Neural progenitor cell (in vitro differentiated cells): ENCODE measurements around the gene FN3KRP. TPM values are rescaled to one million over a fixed set of nuclear protein-coding genes. Genes with fewer than 3 reads are reported as not detected.
A peak's percentile ranks its signal among the peaks of the same experiment; 100 is the strongest.

Experiments
- DNase-seq: peaks from one replicate; pipeline ENCODE4 v3.0.0-alpha.2; 2016; ENCODE audit warnings: low spot score
- H2AFZ ChIP-seq: fragments of 200-600 bp; sonication (generic); replicated peaks from 2 replicates; pipeline ENCODE4 v1.6.1; 2016; ENCODE audit warnings: antibody characterized with exemption
- H3F3A ChIP-seq: fragments of 200-600 bp; sonication (generic); 2 replicates; pipeline ENCODE4 v1.6.1; 2016; ENCODE audit warnings: antibody characterized with exemption, low read depth
- H3K27ac ChIP-seq: fragments of 200-600 bp; sonication (generic); 2 replicates; pipeline ENCODE4 v1.5.1; 2016; ENCODE audit warnings: mild to moderate bottlenecking
- H3K27me3 ChIP-seq: fragments of 200-600 bp; sonication (generic); 2 replicates; pipeline ENCODE4 v1.6.1; 2016; ENCODE audit warnings: mild to moderate bottlenecking, moderate library complexity
- H3K36me3 ChIP-seq: fragments of 200-600 bp; sonication (generic); 2 replicates; pipeline ENCODE4 v1.5.1; 2016
- H3K4me1 ChIP-seq: fragments of 200-600 bp; sonication (generic); 2 replicates; pipeline ENCODE4 v1.6.1; 2016; ENCODE audit warnings: mixed run types
- H3K4me2 ChIP-seq: fragments of 200-600 bp; sonication (generic); 2 replicates; pipeline ENCODE4 v1.6.1; 2016
- H3K4me3 ChIP-seq: fragments of 200-600 bp; sonication (generic); 2 replicates; pipeline ENCODE4 v1.5.1; 2016
- H3K79me2 ChIP-seq: fragments of 200-600 bp; sonication (generic); 2 replicates; pipeline ENCODE4 v1.6.1; 2016; ENCODE audit warnings: low read depth
- H3K9ac ChIP-seq: fragments of 200-600 bp; sonication (generic); 2 replicates; pipeline ENCODE4 v1.6.1; 2016
- H3K9me3 ChIP-seq: fragments of 200-600 bp; sonication (generic); 2 replicates; pipeline ENCODE4 v1.5.1; 2016; ENCODE audit warnings: low read depth
- H4K20me1 ChIP-seq: fragments of 200-600 bp; sonication (generic); 2 replicates; pipeline ENCODE4 v1.6.1; 2016; ENCODE audit warnings: low read depth
- H3K27ac Mint-ChIP-seq: 3 replicates; pipeline ENCODE4 v1.8.0; 2021; ENCODE audit warnings: mixed read lengths
- H3K27me3 Mint-ChIP-seq: 2 replicates; pipeline ENCODE4 v1.8.0; 2022; ENCODE audit warnings: low read depth, mild to moderate bottlenecking, inconsistent platforms, moderate library complexity, mixed read lengths; ENCODE audit not compliant: insufficient read depth
- H3K36me3 Mint-ChIP-seq: 3 replicates; pipeline ENCODE4 v1.8.0; 2021; ENCODE audit warnings: mixed read lengths
- H3K4me1 Mint-ChIP-seq: 3 replicates; pipeline ENCODE4 v1.8.0; 2021; ENCODE audit warnings: mixed read lengths
- H3K4me3 Mint-ChIP-seq: 3 replicates; pipeline ENCODE4 v1.8.0; 2021; ENCODE audit warnings: mild to moderate bottlenecking, moderate library complexity, mixed read lengths
- H3K9me3 Mint-ChIP-seq: 3 replicates; pipeline ENCODE4 v1.8.0; 2020; ENCODE audit warnings: mixed read lengths
- CTCF ChIP-seq: fragments of 200-600 bp; sonication (generic); IDR thresholded peaks from 2 replicates; pipeline ENCODE4 v1.5.1; 2017; ENCODE audit warnings: antibody characterized with exemption, mild to moderate bottlenecking
- EZH2 ChIP-seq: fragments of 200-600 bp; sonication (generic); IDR thresholded peaks from 2 replicates; pipeline ENCODE4 v1.6.1; 2017; ENCODE audit warnings: antibody characterized with exemption, mild to moderate bottlenecking, moderate library complexity
- EZH2phosphoT487 ChIP-seq: fragments of 200-600 bp; sonication (generic); IDR thresholded peaks from 2 replicates; pipeline ENCODE4 v1.6.1; 2017; ENCODE audit warnings: antibody characterized with exemption
- total RNA-seq: library from RNA; depleted of rRNA; stranded (reverse); fragments of >200 nt; gene quantifications from 2 replicates; pipeline ENCODE4 v1.2.3, GENCODE V29; 2015; ENCODE audit warnings: low replicate concordance

Gene FN3KRP
- total RNA-seq, 1 donor from 2014 or later = 19.2 TPM

GRCh38 chr17:82718986-82719685 is 2.6 kb downstream of the FN3KRP start:
- H3K4me2 ChIP-seq = no peak overlapping the region
- Mint-ChIP-seq H3K27me3 (peaks cover 2% of the 10 kb centered on the region), H3K36me3 (peaks cover 24% of the 10 kb centered on the region), H3K9me3 (no peaks in the 10 kb centered on the region), H3K4me1 (peaks cover 16% of the 10 kb centered on the region), H3K4me3 (peak overlapping the region; percentile 78), H3K27ac (no peak overlapping the region)
- TF ChIP-seq EZH2phosphoT487 (no peak), CTCF (no peak), EZH2 (no peak)
- H3K79me2 ChIP-seq = peaks cover 15% of the 10 kb centered on the region
- no peak overlapping the region for H3K4me3 ChIP-seq
- H4K20me1 ChIP-seq = peaks cover 11% of the 10 kb centered on the region
- H3K36me3 ChIP-seq = no peaks in the 10 kb centered on the region
- no peaks in the 10 kb centered on the region for H3K27me3 ChIP-seq
- H3K9ac ChIP-seq = no peak overlapping the region
- no peaks in the 10 kb centered on the region for H3K9me3 ChIP-seq
- no peak overlapping the region for H3K27ac ChIP-seq
- DNase-seq = no peak
- H3F3A ChIP-seq = no peaks in the 10 kb centered on the region
- no peak overlapping the region for H2AFZ ChIP-seq
- H3K4me1 ChIP-seq = no peaks in the 10 kb centered on the region

GRCh38 chr17:82720204-82720603 is 3.7 kb downstream of the FN3KRP start:
- Histone ChIP-seq H3K36me3 (no peaks in the 10 kb centered on the region), H3K79me2 (peaks cover 15% of the 10 kb centered on the region), H3K4me1 (no peaks in the 10 kb centered on the region), H3K4me3 (no peak overlapping the region), H3F3A (no peaks in the 10 kb centered on the region), H3K9me3 (no peaks in the 10 kb centered on the region), H3K9ac (no peak overlapping the region), H3K4me2 (no peak overlapping the region), H2AFZ (no peak overlapping the region), H3K27me3 (no peaks in the 10 kb centered on the region), H4K20me1 (peaks cover 11% of the 10 kb centered on the region), H3K27ac (no peak overlapping the region)
- H3K27ac Mint-ChIP-seq = no peak overlapping the region
- H3K4me1 Mint-ChIP-seq = peaks cover 16% of the 10 kb centered on the region
- H3K9me3 Mint-ChIP-seq = no peaks in the 10 kb centered on the region
- H3K36me3 Mint-ChIP-seq = peaks cover 24% of the 10 kb centered on the region
- TF ChIP-seq EZH2 (no peak), CTCF (no peak), EZH2phosphoT487 (no peak)
- H3K4me3 Mint-ChIP-seq = no peak overlapping the region
- H3K27me3 Mint-ChIP-seq = peaks cover 2% of the 10 kb centered on the region
- DNase-seq = no peak

GRCh38 chr17:82722341-82723013 is 6.0 kb downstream of the FN3KRP start:
- no peak overlapping the region for H3K9ac ChIP-seq
- H3K4me2 ChIP-seq = no peak overlapping the region
- H3K27me3 ChIP-seq = no peaks in the 10 kb centered on the region
- no peaks in the 10 kb centered on the region for H3K36me3 ChIP-seq
- H3K27ac Mint-ChIP-seq = peak overlapping the region; percentile 33
- H3K9me3 ChIP-seq = no peaks in the 10 kb centered on the region
- H3K4me1 ChIP-seq = no peaks in the 10 kb centered on the region
- H3K9me3 Mint-ChIP-seq = no peaks in the 10 kb centered on the region
- TF ChIP-seq CTCF (no peak), EZH2phosphoT487 (no peak), EZH2 (no peak)
- peaks cover 9% of the 10 kb centered on the region for H3K79me2 ChIP-seq
- H2AFZ ChIP-seq = no peak overlapping the region
- H4K20me1 ChIP-seq = peaks cover 9% of the 10 kb centered on the region
- H3K4me3 Mint-ChIP-seq = no peak overlapping the region
- no peak overlapping the region for H3K27ac ChIP-seq
- no peak for DNase-seq
- no peaks in the 10 kb centered on the region for H3F3A ChIP-seq
- no peak overlapping the region for H3K4me3 ChIP-seq
- peaks cover 8% of the 10 kb centered on the region for H3K4me1 Mint-ChIP-seq
- H3K27me3 Mint-ChIP-seq = peaks cover 3% of the 10 kb centered on the region
- peaks cover 28% of the 10 kb centered on the region for H3K36me3 Mint-ChIP-seq
